ENCODE data around the gene ERC1.

ERC1 gene

GRCh38 chr12:1428671-1429070 lies 437.6 kb downstream of the ERC1 start:
- no peak overlapping the region for H3K4me3 ChIP-seq (ENCODE audit: low read depth, low read length)
- TF ChIP-seq CTCF (IDR thresholded peaks at IDR 0.05; ENCODE audit: low read depth, low read length), result no peak

- no peak overlapping the region for H3K4me3 ChIP-seq (ENCODE audit: low read depth, low read length)
- no peak for TF ChIP-seq CTCF (IDR thresholded peaks at IDR 0.05; ENCODE audit: low read depth, low read length)
Measured at GRCh38 chr12:1429980-1430379, 439.0 kb downstream of the ERC1 start.

- no peak overlapping the region for H3K4me3 ChIP-seq (ENCODE audit: low read depth, low read length)
- TF ChIP-seq CTCF (IDR thresholded peaks at IDR 0.05; ENCODE audit: low read depth, low read length), result no peak
Measured at GRCh38 chr12:1434296-1434955, 443.4 kb downstream of the ERC1 start.

- no peak overlapping the region for H3K4me3 ChIP-seq (ENCODE audit: low read depth, low read length)
- no peak for TF ChIP-seq CTCF (IDR thresholded peaks at IDR 0.05; ENCODE audit: low read depth, low read length)
Measured at GRCh38 chr12:1435044-1435443, 444.0 kb downstream of the ERC1 start.

GRCh38 chr12:1435456-1435855 lies 444.4 kb downstream of the ERC1 start:
- no peak overlapping the region for H3K4me3 ChIP-seq (ENCODE audit: low read depth, low read length)

GRCh38 chr12:1436015-1436414 lies 445.0 kb downstream of the ERC1 start:
- TF ChIP-seq CTCF (IDR thresholded peaks at IDR 0.05; ENCODE audit: low read depth, low read length), result no peak
- H3K4me3 ChIP-seq (ENCODE audit: low read depth, low read length), result no peak overlapping the region

More at GRCh38 chr12:1435456-1435855, 444.4 kb downstream of the ERC1 start:
- TF ChIP-seq CTCF (IDR thresholded peaks at IDR 0.05; ENCODE audit: low read depth, low read length), result no peak

- no peak overlapping the region for H3K4me3 ChIP-seq (ENCODE audit: low read depth, low read length)
- no peak for TF ChIP-seq CTCF (IDR thresholded peaks at IDR 0.05; ENCODE audit: low read depth, low read length)
Measured at GRCh38 chr12:1436981-1437380, 446.0 kb downstream of the ERC1 start.
